Skeletal muscle tissue (tissue), 4 donors: ENCODE results near the gene ADH5. TPM values are rescaled to one million over a fixed set of nuclear protein-coding genes. Genes with fewer than 3 reads are reported as not detected.
"Not testable (repeated sequence)": the region's sequence is repeated elsewhere in the genome, so short reads cannot be mapped to it uniquely, and the experiment has no call there.

ENCODE experiments used
- H3K27ac ChIP-seq: one replicate; pipeline ENCODE4 v1.7.0; 2013; ENCODE audit warnings: mild to moderate bottlenecking, low read depth, low read length, inconsistent platforms
- H3K27me3 ChIP-seq, 3 donors: one replicate each; pipeline ENCODE4 v1.7.0; 2013; ENCODE audit warnings: low read length in 3 of 3; ENCODE audit not compliant: control insufficient read depth in 3 of 3, insufficient read depth in 3 of 3
- H3K36me3 ChIP-seq, 3 donors: one replicate each; pipeline ENCODE4 v1.7.0; 2013; ENCODE audit warnings: low read length in 3 of 3; ENCODE audit not compliant: control insufficient read depth in 3 of 3, insufficient read depth in 3 of 3
- H3K4me1 ChIP-seq, 3 donors: one replicate each; pipeline ENCODE4 v1.7.0; 2013; ENCODE audit warnings: low read length in 3 of 3, mild to moderate bottlenecking in 3 of 3; ENCODE audit not compliant: control insufficient read depth in 3 of 3, insufficient read depth in 3 of 3
- H3K4me3 ChIP-seq, 3 donors: one replicate each; pipeline ENCODE4 v1.7.0; 2013; ENCODE audit warnings: low read length in 3 of 3
- H3K9ac ChIP-seq, 3 donors: one replicate each; pipeline ENCODE4 v1.7.0; 2013; ENCODE audit warnings: low read length in 3 of 3, mild to moderate bottlenecking in 3 of 3, moderate library complexity in 2 of 3, low read depth in 1 of 3
- H3K9me3 ChIP-seq, 3 donors: one replicate each; pipeline ENCODE4 v1.7.0; 2013; ENCODE audit warnings: low read length in 3 of 3; ENCODE audit not compliant: control insufficient read depth in 3 of 3
- total RNA-seq: library from RNA; depleted of rRNA; stranded (reverse); fragments of >200 nt; gene quantifications from one replicate; pipeline ENCODE4 v1.2.3, GENCODE V29; 2014
- donor health status: Osteomylitis.

Gene ADH5
- total RNA-seq, 1 donor from 2014 or later = 71.0 TPM

- H3K27ac ChIP-seq, H3K9me3 ChIP-seq, H3K4me3 ChIP-seq, H3K27me3 ChIP-seq, H3K36me3 ChIP-seq, H3K4me1 ChIP-seq, H3K9ac ChIP-seq: not testable (repeated sequence)
Observed at GRCh38 chr4:99117122-99117841, 28.7 kb upstream of the ADH5 start.

GRCh38 chr4:99109286-99109685 lies 20.7 kb upstream of the ADH5 start:
- not testable (repeated sequence) for H3K4me3 ChIP-seq, H3K9ac ChIP-seq, H3K9me3 ChIP-seq, H3K4me1 ChIP-seq, H3K36me3 ChIP-seq, H3K27ac ChIP-seq, H3K27me3 ChIP-seq

DNA sequence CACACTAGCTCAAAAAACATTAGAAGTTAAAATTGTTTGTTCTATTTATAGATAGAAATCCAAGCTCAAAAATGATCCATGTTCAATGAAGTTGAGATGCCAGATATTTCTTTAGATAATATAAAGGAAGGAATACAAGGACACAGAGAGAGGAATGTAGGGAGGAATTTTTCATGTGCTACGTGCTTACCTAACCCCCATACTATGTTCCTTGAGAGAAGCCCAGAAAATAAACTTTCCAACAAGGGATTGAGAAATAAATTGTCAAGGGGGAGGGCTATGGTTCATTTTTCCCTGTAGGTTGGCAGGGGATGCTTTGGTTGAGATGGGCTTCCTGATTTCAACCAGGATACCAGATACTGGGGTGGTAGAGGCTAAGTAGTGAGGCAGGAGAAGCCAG lies 15.6 kb upstream of the ADH5 start:
- no peaks in the 10 kb centered on the region for H3K4me1 ChIP-seq
- no peak overlapping the region for H3K4me3 ChIP-seq
- no peak overlapping the region for H3K27ac ChIP-seq
- no peaks in the 10 kb centered on the region for H3K9me3 ChIP-seq
- H3K9ac ChIP-seq = no peak overlapping the region
- no peaks in the 10 kb centered on the region for H3K36me3 ChIP-seq
- H3K27me3 ChIP-seq = no peaks in the 10 kb centered on the region

GRCh38 chr4:99103166-99103565 lies 14.6 kb upstream of the ADH5 start:
- Histone ChIP-seq H3K27ac (no peak overlapping the region), H3K36me3 (no peaks in the 10 kb centered on the region), H3K4me3 (no peak overlapping the region), H3K9me3 (no peaks in the 10 kb centered on the region), H3K9ac (no peak overlapping the region), H3K27me3 (no peaks in the 10 kb centered on the region), H3K4me1 (no peaks in the 10 kb centered on the region)

GRCh38 chr4:99102634-99103033 lies 14.0 kb upstream of the ADH5 start:
- Histone ChIP-seq H3K27me3 (no peaks in the 10 kb centered on the region), H3K4me3 (no peak overlapping the region), H3K9me3 (no peaks in the 10 kb centered on the region), H3K27ac (no peak overlapping the region), H3K9ac (no peak overlapping the region), H3K4me1 (no peaks in the 10 kb centered on the region), H3K36me3 (no peaks in the 10 kb centered on the region)

GRCh38 chr4:99100876-99101275 lies 12.3 kb upstream of the ADH5 start:
- Histone ChIP-seq H3K36me3 (no peaks in the 10 kb centered on the region), H3K9ac (no peak overlapping the region), H3K4me1 (no peaks in the 10 kb centered on the region), H3K27ac (no peak overlapping the region), H3K27me3 (no peaks in the 10 kb centered on the region), H3K9me3 (no peaks in the 10 kb centered on the region), H3K4me3 (no peak overlapping the region)

DNA sequence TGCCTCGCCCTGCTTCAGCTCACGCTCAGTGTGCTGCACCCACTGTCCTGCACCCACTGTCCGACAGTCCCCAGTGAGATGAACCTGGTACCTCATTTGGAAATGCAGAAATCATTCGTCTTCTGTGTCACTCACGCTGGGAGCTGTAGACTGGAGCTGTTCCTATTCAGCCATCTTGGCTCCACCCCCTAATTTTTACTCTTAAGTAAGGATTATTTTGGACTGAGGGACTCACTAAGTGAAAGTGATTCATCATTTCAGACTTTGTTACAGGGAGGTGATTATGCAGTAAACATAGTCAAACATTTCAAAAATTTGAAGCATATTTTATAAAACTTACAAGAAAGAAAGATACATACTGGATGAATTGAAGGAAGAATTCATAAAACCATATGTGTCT lies 11.2 kb upstream of the ADH5 start:
- not testable (repeated sequence) for H3K4me1 ChIP-seq, H3K9ac ChIP-seq, H3K9me3 ChIP-seq, H3K36me3 ChIP-seq, H3K4me3 ChIP-seq, H3K27ac ChIP-seq, H3K27me3 ChIP-seq

- H3K36me3 ChIP-seq = no peaks in the 10 kb centered on the region
- H3K9me3 ChIP-seq = no peaks in the 10 kb centered on the region
- no peak overlapping the region for H3K9ac ChIP-seq
- no peak overlapping the region for H3K27ac ChIP-seq
- no peaks in the 10 kb centered on the region for H3K4me1 ChIP-seq
- H3K4me3 ChIP-seq = no peak overlapping the region
- no peaks in the 10 kb centered on the region for H3K27me3 ChIP-seq
Observed at GRCh38 chr4:99099311-99099710, 10.7 kb upstream of the ADH5 start.

DNA sequence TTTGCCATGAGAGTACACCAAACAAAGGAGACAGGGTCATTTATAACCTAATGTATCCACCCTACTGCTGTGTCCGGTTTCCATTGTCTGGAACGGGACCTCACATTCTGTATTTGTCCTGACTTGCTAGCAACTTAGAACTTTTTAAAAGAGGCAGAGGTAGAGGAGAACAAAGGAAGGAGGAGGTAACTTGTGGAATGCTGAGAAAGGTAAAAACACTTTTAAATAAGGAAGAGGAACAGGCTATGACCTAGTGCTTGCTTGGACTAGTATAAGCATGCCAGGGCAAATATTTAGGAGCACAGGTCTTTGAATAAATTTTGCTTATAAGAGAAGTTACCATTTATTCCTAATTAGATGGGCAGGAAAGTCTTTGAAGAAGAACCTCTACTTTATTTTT lies 3.3 kb upstream of the ADH5 start:
- not testable (repeated sequence) for H3K9me3 ChIP-seq, H3K36me3 ChIP-seq, H3K27ac ChIP-seq, H3K4me3 ChIP-seq, H3K9ac ChIP-seq, H3K27me3 ChIP-seq
- H3K4me1 ChIP-seq = peaks cover 5 to 14% (median 9%) of the 10 kb centered on the region in 3 donors

GRCh38 chr4:99091216-99091575 lies 2.6 kb upstream of the ADH5 start:
- Histone ChIP-seq H3K9me3 (no peaks in the 10 kb centered on the region), H3K27ac (no peak overlapping the region), H3K4me1 (peaks cover 5 to 14% (median 9%) of the 10 kb centered on the region in 3 donors), H3K4me3 (no peak overlapping the region), H3K9ac (no peak overlapping the region), H3K36me3 (no peaks in the 10 kb centered on the region), H3K27me3 (no peaks in the 10 kb centered on the region)
